T-helper 1 cell treated with Interleukin-12 subunit alpha and Interleukin-12 subunit beta and Interleukin-4 antibody, amounts not matched to agents 30 μg/mL and 1 μg/mL, for 36 hours (primary cell): ENCODE data around the gene PNCK.

Source experiments
- H3K27ac Mint-ChIP-seq: one replicate; pipeline ENCODE4 v1.8.0; 2021; ENCODE audit warnings: mild to moderate bottlenecking, mixed read lengths
- H3K27me3 Mint-ChIP-seq: one replicate; pipeline ENCODE4 v1.8.0; 2021; ENCODE audit warnings: low read depth, mixed read lengths
- H3K36me3 Mint-ChIP-seq: one replicate; pipeline ENCODE4 v1.8.0; 2021; ENCODE audit warnings: low read depth, mixed read lengths
- H3K4me1 Mint-ChIP-seq: one replicate; pipeline ENCODE4 v1.8.0; 2021; ENCODE audit warnings: low read depth, mixed read lengths
- H3K4me3 Mint-ChIP-seq: one replicate; pipeline ENCODE4 v1.8.0; 2021; ENCODE audit warnings: mild to moderate bottlenecking, moderate library complexity, mixed read lengths
- H3K9me3 Mint-ChIP-seq: one replicate; pipeline ENCODE4 v1.8.0; 2021; ENCODE audit warnings: mixed read lengths

Gene PNCK

DNA sequence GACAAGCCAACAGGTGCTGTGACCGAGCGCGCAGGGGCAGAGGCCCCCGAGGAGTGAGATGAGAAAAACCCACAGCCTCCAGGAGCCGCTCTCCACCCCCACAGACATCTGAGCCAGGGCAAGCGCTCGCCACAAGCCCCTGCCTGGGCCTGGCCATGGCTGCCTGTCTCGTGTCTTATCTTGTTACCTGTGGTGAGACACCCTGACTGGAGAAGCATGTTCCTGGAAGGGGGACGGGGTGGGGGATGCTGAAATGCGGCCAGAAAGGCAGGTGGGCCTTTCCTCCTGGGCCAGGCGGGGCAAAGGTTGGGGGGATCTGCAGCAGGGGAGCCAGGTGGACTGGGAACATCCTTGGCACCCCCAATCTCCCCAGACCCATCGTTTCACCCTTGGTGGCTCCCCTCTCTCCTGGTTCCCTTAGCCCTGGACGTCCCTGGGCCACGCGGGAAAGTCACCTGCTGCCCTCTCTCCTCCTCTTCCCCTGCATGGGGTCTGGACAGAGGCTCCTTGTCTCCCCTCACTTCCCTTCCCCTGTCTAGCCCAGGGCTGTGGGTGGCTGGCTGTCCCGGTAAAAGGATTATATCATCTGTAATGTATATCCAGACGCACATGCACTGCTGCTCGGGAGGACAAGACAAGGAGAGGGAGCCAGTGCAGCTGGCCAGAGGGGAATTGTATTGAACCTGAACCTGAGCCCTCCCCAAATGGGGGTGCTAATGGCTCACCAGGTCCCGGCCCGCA is 35.0 kb downstream of the PNCK start:
- Mint-ChIP-seq H3K9me3 (no peaks in the 10 kb centered on the region), H3K27ac (no peak overlapping the region), H3K4me1 (peaks cover 5% of the 10 kb centered on the region), H3K27me3 (peaks cover 17% of the 10 kb centered on the region), H3K4me3 (no peak overlapping the region), H3K36me3 (no peaks in the 10 kb centered on the region)

- H3K9me3 Mint-ChIP-seq: no peaks in the 10 kb centered on the region
- peaks cover 5% of the 10 kb centered on the region for H3K4me1 Mint-ChIP-seq
- peaks cover 15% of the 10 kb centered on the region for H3K27me3 Mint-ChIP-seq
- no peaks in the 10 kb centered on the region for H3K36me3 Mint-ChIP-seq
- H3K4me3 Mint-ChIP-seq: no peak overlapping the region
- no peak overlapping the region for H3K27ac Mint-ChIP-seq
Measured at GRCh38 chrX:153638041-153638371, 35.6 kb downstream of the PNCK start.

GRCh38 chrX:153637121-153638040 is 36.2 kb downstream of the PNCK start:
- no peaks in the 10 kb centered on the region for H3K9me3 Mint-ChIP-seq
- H3K27ac Mint-ChIP-seq: no peak overlapping the region
- peaks cover 3% of the 10 kb centered on the region for H3K4me1 Mint-ChIP-seq
- peaks cover 10% of the 10 kb centered on the region for H3K27me3 Mint-ChIP-seq
- H3K4me3 Mint-ChIP-seq: no peak overlapping the region
- H3K36me3 Mint-ChIP-seq: no peaks in the 10 kb centered on the region

DNA sequence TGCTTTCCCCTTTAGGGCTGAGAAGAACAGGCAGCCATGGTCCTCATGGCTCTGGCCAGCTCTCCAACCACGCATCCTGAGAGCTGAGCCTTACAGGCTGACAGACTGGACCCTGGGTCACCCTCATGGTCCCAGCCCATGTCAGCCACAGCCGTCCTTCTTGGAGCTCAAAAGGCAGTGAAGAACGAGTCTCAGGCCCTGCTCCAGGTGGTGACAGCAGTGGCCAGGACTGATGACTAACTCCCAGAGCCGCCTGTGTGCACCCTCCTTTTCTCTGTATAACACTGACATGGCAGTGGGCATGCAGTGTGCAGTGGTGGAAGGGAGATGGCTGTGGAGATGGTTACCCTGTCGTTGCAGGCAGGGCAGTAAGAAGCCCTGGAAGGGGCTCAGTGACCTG is 36.9 kb downstream of the PNCK start:
- Mint-ChIP-seq H3K4me1 (peaks cover 3% of the 10 kb centered on the region), H3K36me3 (no peaks in the 10 kb centered on the region), H3K9me3 (no peaks in the 10 kb centered on the region), H3K4me3 (no peak overlapping the region), H3K27ac (no peak overlapping the region), H3K27me3 (peaks cover 8% of the 10 kb centered on the region)

GRCh38 chrX:153635788-153636668 is 37.6 kb downstream of the PNCK start:
- no peaks in the 10 kb centered on the region for H3K36me3 Mint-ChIP-seq
- H3K4me1 Mint-ChIP-seq: no peaks in the 10 kb centered on the region
- no peak overlapping the region for H3K4me3 Mint-ChIP-seq

DNA sequence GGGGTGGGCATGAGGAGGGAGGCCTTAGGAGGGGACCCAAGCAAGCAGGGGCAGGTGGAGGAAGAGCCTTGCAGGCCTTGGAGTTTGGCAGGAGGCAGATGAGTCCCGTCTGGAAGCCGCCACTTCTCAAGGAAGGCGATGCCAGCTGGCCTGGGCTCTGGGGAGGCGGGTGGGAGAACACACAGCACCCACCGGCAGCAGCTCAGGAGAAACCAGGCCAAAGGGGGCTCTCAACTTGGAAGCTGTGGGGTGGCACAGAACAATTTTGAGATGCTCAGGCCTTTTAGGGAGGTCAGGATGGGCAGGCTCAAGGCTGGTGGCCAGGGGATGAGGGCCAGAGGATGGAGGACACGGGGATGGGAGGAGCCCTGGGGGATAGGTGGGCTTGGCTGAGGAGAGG is 38.2 kb downstream of the PNCK start:
- Mint-ChIP-seq H3K27me3 (no peaks in the 10 kb centered on the region), H3K9me3 (no peaks in the 10 kb centered on the region), H3K27ac (no peak overlapping the region), H3K4me1 (no peaks in the 10 kb centered on the region), H3K36me3 (no peaks in the 10 kb centered on the region), H3K4me3 (no peak overlapping the region)

More at GRCh38 chrX:153635788-153636668, 37.6 kb downstream of the PNCK start:
- peaks cover 3% of the 10 kb centered on the region for H3K27me3 Mint-ChIP-seq
- no peak overlapping the region for H3K27ac Mint-ChIP-seq
- no peaks in the 10 kb centered on the region for H3K9me3 Mint-ChIP-seq

GRCh38 chrX:153634832-153635231 is 38.8 kb downstream of the PNCK start:
- Mint-ChIP-seq H3K27ac (no peak overlapping the region), H3K4me1 (no peaks in the 10 kb centered on the region)

DNA sequence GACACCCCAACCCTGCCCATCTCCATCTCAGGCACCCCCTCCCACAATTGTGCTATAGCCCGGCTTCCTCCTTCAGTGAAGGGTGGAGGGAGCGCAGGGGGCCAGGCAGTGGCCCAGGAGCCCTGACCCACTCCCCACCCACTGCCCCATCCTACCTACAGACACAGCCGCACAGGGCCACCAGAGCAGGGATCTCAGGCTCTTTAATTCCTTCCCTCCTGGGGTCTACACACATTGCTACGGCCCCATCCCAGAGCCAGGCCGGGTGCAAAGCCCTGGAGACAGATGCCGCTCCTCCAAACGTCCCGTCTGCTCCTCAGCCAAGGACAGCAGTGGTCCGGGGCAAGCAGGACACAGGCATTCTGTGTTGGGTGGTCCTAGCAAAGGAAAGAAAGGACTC is 39.4 kb downstream of the PNCK start:
- H3K9me3 Mint-ChIP-seq: no peaks in the 10 kb centered on the region
- no peak overlapping the region for H3K4me3 Mint-ChIP-seq
- no peak overlapping the region for H3K27ac Mint-ChIP-seq
- no peaks in the 10 kb centered on the region for H3K36me3 Mint-ChIP-seq
- no peaks in the 10 kb centered on the region for H3K27me3 Mint-ChIP-seq
- no peaks in the 10 kb centered on the region for H3K4me1 Mint-ChIP-seq

More at GRCh38 chrX:153634832-153635231, 38.8 kb downstream of the PNCK start:
- Mint-ChIP-seq H3K27me3 (no peaks in the 10 kb centered on the region), H3K9me3 (no peaks in the 10 kb centered on the region), H3K4me3 (no peak overlapping the region), H3K36me3 (no peaks in the 10 kb centered on the region)

DNA sequence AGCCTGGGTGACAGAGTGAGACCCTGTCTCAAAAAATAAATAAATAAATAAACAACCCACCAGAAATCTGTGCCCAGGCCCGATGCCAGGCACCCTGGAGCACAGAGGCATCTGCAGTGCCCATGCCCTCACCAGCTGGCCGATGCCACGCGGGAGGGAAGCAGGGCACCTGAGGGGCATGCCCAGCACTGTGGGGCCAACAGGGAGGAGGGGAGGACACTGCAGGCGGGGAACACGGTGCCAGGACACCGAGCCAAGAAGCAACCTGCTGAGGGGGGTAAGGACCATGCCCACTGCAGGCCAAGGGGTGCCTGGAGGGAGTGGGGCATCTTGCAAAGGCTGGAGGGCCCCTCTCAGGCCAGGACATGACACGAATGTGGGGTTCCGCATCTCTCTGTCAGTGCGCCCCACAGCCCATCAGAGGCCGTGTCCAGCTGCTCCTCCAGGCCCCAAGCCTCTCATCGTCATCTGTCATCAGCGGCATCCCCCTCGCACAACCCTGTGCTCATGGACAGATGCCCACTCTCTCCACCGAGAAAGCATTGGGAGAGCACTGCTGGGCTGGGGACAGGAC is 39.9 kb downstream of the PNCK start:
- Mint-ChIP-seq H3K36me3 (no peaks in the 10 kb centered on the region), H3K4me1 (no peaks in the 10 kb centered on the region), H3K9me3 (no peaks in the 10 kb centered on the region), H3K27ac (no peak overlapping the region), H3K4me3 (no peak overlapping the region), H3K27me3 (no peaks in the 10 kb centered on the region)

GRCh38 chrX:153633048-153633447 is 40.6 kb downstream of the PNCK start:
- H3K36me3 Mint-ChIP-seq: no peaks in the 10 kb centered on the region
- H3K4me1 Mint-ChIP-seq: no peaks in the 10 kb centered on the region
- H3K4me3 Mint-ChIP-seq: no peak overlapping the region
- H3K27me3 Mint-ChIP-seq: no peaks in the 10 kb centered on the region
- H3K9me3 Mint-ChIP-seq: no peaks in the 10 kb centered on the region
- no peak overlapping the region for H3K27ac Mint-ChIP-seq

DNA sequence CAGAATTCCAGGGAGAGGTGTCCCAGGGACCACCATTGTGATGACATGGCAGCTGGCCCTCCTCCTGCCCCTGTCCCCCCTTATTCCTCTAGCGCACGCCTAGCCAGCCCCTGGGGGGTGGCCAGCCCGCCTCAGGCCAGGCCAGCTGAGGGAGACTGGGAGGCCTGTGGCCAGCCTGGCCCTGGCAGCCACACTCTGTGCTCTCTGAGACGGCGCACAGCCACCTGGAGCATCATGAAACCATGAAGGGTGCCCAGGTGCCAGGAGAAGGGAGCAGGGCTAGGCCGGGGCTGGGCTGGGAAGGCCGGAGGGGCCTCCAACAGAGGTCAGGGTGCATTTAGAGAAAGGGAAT is 41.0 kb downstream of the PNCK start:
- Mint-ChIP-seq H3K4me3 (no peak overlapping the region), H3K36me3 (no peaks in the 10 kb centered on the region), H3K27me3 (no peaks in the 10 kb centered on the region), H3K4me1 (no peaks in the 10 kb centered on the region), H3K9me3 (no peaks in the 10 kb centered on the region), H3K27ac (no peak overlapping the region)

DNA sequence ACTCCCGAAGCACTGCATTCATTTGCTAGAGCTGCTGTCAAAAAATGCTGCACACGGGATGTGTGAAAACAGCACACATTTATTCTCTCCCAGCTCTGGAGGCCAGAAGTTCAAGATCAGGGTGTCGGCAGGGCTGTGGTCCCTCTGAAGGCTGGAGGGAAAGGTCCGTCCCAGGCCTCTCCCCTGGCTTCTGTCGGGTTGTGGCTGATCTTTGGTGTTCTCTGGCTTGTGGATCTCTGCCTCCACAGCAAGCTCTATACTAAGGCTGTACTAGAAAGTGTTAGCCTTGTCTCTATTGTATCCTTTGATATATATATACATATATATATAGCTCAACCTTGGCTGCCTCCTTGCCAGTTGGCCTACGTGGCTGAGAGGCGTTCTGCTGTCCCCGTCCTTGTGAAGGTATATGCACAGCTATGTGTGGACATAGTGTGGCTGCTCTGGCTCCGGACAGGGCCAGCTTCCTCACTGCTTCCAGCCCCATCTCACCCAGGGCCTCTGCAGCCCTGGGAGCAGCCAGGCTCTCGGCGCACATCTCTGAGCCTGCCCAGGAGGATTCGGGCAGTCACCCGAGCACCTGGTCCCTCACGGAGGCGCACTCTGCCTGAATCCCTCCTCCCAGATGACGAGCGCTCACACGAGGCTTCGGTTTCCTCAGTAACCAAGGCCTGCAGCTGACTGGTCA is 41.6 kb downstream of the PNCK start:
- H3K36me3 Mint-ChIP-seq: no peaks in the 10 kb centered on the region
- no peak overlapping the region for H3K4me3 Mint-ChIP-seq
- H3K27ac Mint-ChIP-seq: no peak overlapping the region
- H3K27me3 Mint-ChIP-seq: no peaks in the 10 kb centered on the region
- no peaks in the 10 kb centered on the region for H3K4me1 Mint-ChIP-seq
- no peaks in the 10 kb centered on the region for H3K9me3 Mint-ChIP-seq

DNA sequence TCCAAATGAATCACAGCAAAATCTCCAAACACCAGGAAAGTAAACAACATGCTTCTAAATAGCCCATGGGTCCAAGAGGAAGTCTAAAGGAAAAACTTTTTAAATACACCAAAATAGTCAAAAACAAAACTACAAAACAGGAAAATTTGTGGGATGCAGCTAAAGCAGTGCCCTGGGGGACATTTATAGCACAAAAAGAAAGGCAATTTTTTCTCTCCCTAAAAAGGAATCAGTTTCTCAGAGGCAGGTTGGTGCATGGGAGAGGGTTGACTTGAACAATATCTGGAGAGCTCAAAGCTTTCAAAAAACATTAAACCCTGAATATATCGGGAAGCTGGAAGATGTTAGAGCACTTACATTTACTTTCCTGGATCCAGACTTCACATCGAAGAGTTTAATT is 42.3 kb downstream of the PNCK start:
- Mint-ChIP-seq H3K4me3 (no peak overlapping the region), H3K27ac (no peak overlapping the region), H3K4me1 (no peaks in the 10 kb centered on the region), H3K27me3 (no peaks in the 10 kb centered on the region), H3K9me3 (no peaks in the 10 kb centered on the region), H3K36me3 (no peaks in the 10 kb centered on the region)

DNA sequence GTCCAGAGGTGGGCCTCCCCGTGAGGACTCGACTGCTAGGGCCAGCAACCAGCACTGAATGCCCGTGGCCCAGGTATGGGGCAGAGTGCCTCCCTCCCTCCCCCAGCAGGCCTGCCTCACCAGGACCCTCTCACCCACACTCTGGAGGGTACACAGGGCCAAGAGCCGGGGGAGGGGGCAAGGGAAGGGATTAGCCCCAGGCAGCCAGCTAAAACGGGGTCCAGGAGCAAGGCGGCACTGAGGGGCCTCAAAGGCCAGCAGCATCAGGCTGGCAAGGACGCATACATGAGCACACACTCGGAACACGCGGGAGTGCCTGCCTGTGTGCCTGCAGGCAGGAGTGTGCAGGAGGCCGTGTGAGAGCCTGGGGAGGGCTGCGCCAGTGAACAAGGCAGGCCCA is 44.9 kb downstream of the PNCK start:
- Mint-ChIP-seq H3K4me3 (no peak overlapping the region), H3K4me1 (no peaks in the 10 kb centered on the region), H3K27me3 (no peaks in the 10 kb centered on the region), H3K36me3 (no peaks in the 10 kb centered on the region), H3K9me3 (no peaks in the 10 kb centered on the region), H3K27ac (no peak overlapping the region)
